GM23338 (cell line): ENCODE results near the gene NEK6. TPM values are rescaled to one million over a fixed set of nuclear protein-coding genes. Genes with fewer than 3 reads are reported as not detected.

ENCODE experiments used
- ATAC-seq: fragments of 200-7000 bp; cut with Tn5 transposase; 3 replicates; pipeline ENCODE4 v1.9.1; 2020
- DNase-seq: peaks from one replicate; pipeline ENCODE4 v3.0.0-alpha.2; 2015; ENCODE audit warnings: low spot score
- H2AFZ ChIP-seq: fragments of 200-600 bp; sonication (generic); 2 replicates; pipeline ENCODE4 v1.8.0; 2016; ENCODE audit warnings: antibody characterized with exemption, mild to moderate bottlenecking, moderate library complexity
- H3F3A ChIP-seq: fragments of 200-600 bp; sonication (generic); replicated peaks from 2 replicates; pipeline ENCODE4 v1.8.0; 2017; ENCODE audit warnings: antibody characterized with exemption, mixed run types, low read depth
- H3K27ac ChIP-seq: fragments of 200-600 bp; sonication (generic); 2 replicates; pipeline ENCODE4 v1.6.1; 2016; ENCODE audit warnings: low read depth
- H3K27me3 ChIP-seq: fragments of 200-600 bp; sonication (generic); 2 replicates; pipeline ENCODE4 v1.8.0; 2016; ENCODE audit warnings: mild to moderate bottlenecking, mixed run types, moderate library complexity; ENCODE audit not compliant: insufficient read depth
- H3K36me3 ChIP-seq: fragments of 200-600 bp; sonication (generic); 2 replicates; pipeline ENCODE4 v1.8.0; 2016; ENCODE audit warnings: mild to moderate bottlenecking; ENCODE audit not compliant: insufficient read depth
- H3K4me1 ChIP-seq: fragments of 200-600 bp; sonication (generic); 2 replicates; pipeline ENCODE4 v1.8.0; 2016; ENCODE audit warnings: mild to moderate bottlenecking, moderate library complexity; ENCODE audit not compliant: insufficient read depth
- H3K4me2 ChIP-seq: fragments of 200-600 bp; sonication (generic); 2 replicates; pipeline ENCODE4 v1.7.1; 2017; ENCODE audit warnings: mixed run types
- H3K4me3 ChIP-seq: fragments of 200-600 bp; sonication (generic); 2 replicates; pipeline ENCODE4 v1.6.1; 2016; ENCODE audit warnings: mixed run types
- H3K79me2 ChIP-seq: fragments of 200-600 bp; sonication (generic); replicated peaks from 2 replicates; pipeline ENCODE4 v1.8.0; 2017; ENCODE audit warnings: mild to moderate bottlenecking; ENCODE audit not compliant: insufficient read depth
- H3K9me2 ChIP-seq: fragments of 200-600 bp; sonication (generic); 2 replicates; pipeline ENCODE4 v1.8.0; 2017; ENCODE audit not compliant: insufficient read depth
- H4K20me1 ChIP-seq: fragments of 200-600 bp; sonication (generic); replicated peaks from 2 replicates; pipeline ENCODE4 v1.8.0; 2017; ENCODE audit warnings: mild to moderate bottlenecking; ENCODE audit not compliant: insufficient read depth
- H3K27ac Mint-ChIP-seq: 2 replicates; pipeline ENCODE4 v1.8.0; 2020; ENCODE audit warnings: inconsistent platforms, mild to moderate bottlenecking, moderate library complexity, mixed read lengths
- H3K27me3 Mint-ChIP-seq: 3 replicates; pipeline ENCODE4 v1.8.0; 2022; ENCODE audit warnings: low read depth, mild to moderate bottlenecking, moderate library complexity, mixed read lengths, inconsistent platforms; ENCODE audit not compliant: insufficient read depth, poor library complexity
- H3K36me3 Mint-ChIP-seq: 3 replicates; pipeline ENCODE4 v1.8.0; 2021; ENCODE audit warnings: low read depth, mild to moderate bottlenecking, inconsistent platforms, moderate library complexity, mixed read lengths
- H3K4me1 Mint-ChIP-seq: 3 replicates; pipeline ENCODE4 v1.8.0; 2020; ENCODE audit warnings: mild to moderate bottlenecking, inconsistent platforms, mixed read lengths
- H3K4me3 Mint-ChIP-seq: 3 replicates; pipeline ENCODE4 v1.8.0; 2021; ENCODE audit warnings: moderate library complexity, mild to moderate bottlenecking, inconsistent platforms, mixed read lengths
- H3K9me3 Mint-ChIP-seq: 3 replicates; pipeline ENCODE4 v1.8.0; 2020; ENCODE audit warnings: moderate library complexity, mild to moderate bottlenecking, inconsistent platforms, mixed read lengths
- CREB1 ChIP-seq: fragments of 250-450 bp; sonication (Bioruptor Pico); IDR thresholded peaks from 2 replicates; pipeline ENCODE4 v1.5.0; 2020; ENCODE audit warnings: low read depth, mild to moderate bottlenecking, moderate library complexity
- EZH2 ChIP-seq: fragments of 200-600 bp; sonication (generic); IDR thresholded peaks from one replicate; pipeline ENCODE4 v1.8.0; 2017; ENCODE audit warnings: antibody characterized with exemption, mild to moderate bottlenecking, low read depth; ENCODE audit not compliant: unreplicated experiment
- EZH2phosphoT487 ChIP-seq: fragments of 200-600 bp; sonication (generic); IDR thresholded peaks from one replicate; pipeline ENCODE4 v1.8.1; 2018; ENCODE audit warnings: antibody characterized with exemption; ENCODE audit not compliant: unreplicated experiment
- JUNB ChIP-seq: IDR thresholded peaks from one replicate; pipeline ENCODE4 v1.6.1; 2016; ENCODE audit warnings: antibody characterized with exemption; ENCODE audit not compliant: unreplicated experiment
- NANOG ChIP-seq: IDR thresholded peaks from 2 replicates; pipeline ENCODE4 v1.6.1; 2016; ENCODE audit warnings: antibody characterized with exemption, borderline replicate concordance
- POLR2AphosphoS5 ChIP-seq: IDR thresholded peaks from 2 replicates; pipeline ENCODE4 v1.6.1; 2016; ENCODE audit warnings: antibody characterized with exemption, low read depth
- STAT1 ChIP-seq: IDR thresholded peaks from one replicate; pipeline ENCODE4 v1.6.1; 2016; ENCODE audit warnings: antibody characterized with exemption; ENCODE audit not compliant: unreplicated experiment
- ZNF114 ChIP-seq: fragments of 250-450 bp; sonication (Bioruptor Pico); IDR thresholded peaks from 2 replicates; pipeline ENCODE4 v1.5.0; 2020; ENCODE audit warnings: mild to moderate bottlenecking, moderate library complexity
- ZNF331 ChIP-seq: fragments of 250-450 bp; sonication (Bioruptor Pico); IDR thresholded peaks from 2 replicates; pipeline ENCODE4 v1.5.0; 2020; ENCODE audit warnings: low read depth, mild to moderate bottlenecking, moderate library complexity
- polyA plus RNA-seq: library from polyadenylated mRNA; unstranded; fragments of >200 nt; fragmentation: Nextera tagmentation; extraction: Ambion mirVana; gene quantifications from 2 replicates; pipeline ENCODE4 v1.2.1, GENCODE V29; 2016
- total RNA-seq: library from RNA; depleted of rRNA; stranded (reverse); fragments of >200 nt; shearing (Covaris generic); gene quantifications from 2 replicates; pipeline ENCODE4 v1.2.3, GENCODE V29; 2014
- TF ChIP-seq, protein P1 (sequence below): IDR thresholded peaks from 2 replicates; pipeline ENCODE4 v1.6.1; 2016; ENCODE audit warnings: antibody characterized with exemption
- TF ChIP-seq, protein P2 (sequence below), 2 experiments: fragments of 200-600 bp in 1 of 2; sonication (generic) in 1 of 2; conservative IDR thresholded peaks; 2 replicates each; pipeline versions ENCODE4 v1.5.1 to v1.6.1; 2016 to 2017; ENCODE audit warnings: antibody characterized with exemption in 2 of 2, low read depth in 2 of 2, mild to moderate bottlenecking in 2 of 2, moderate library complexity in 1 of 2
- TF ChIP-seq, protein P3 (sequence below): fragments of 250-450 bp; sonication (Bioruptor Pico); IDR thresholded peaks from 2 replicates; pipeline ENCODE4 v1.5.0; 2020; ENCODE audit warnings: mild to moderate bottlenecking, moderate library complexity
- TF ChIP-seq, protein P4 (sequence below): IDR thresholded peaks from one replicate; pipeline ENCODE4 v1.6.1; 2018; ENCODE audit warnings: antibody characterized with exemption; ENCODE audit not compliant: unreplicated experiment

Gene NEK6
- total and polyA plus RNA-seq, 2 experiments from 2014 or later: 8.1 to 11.2 TPM

DNA sequence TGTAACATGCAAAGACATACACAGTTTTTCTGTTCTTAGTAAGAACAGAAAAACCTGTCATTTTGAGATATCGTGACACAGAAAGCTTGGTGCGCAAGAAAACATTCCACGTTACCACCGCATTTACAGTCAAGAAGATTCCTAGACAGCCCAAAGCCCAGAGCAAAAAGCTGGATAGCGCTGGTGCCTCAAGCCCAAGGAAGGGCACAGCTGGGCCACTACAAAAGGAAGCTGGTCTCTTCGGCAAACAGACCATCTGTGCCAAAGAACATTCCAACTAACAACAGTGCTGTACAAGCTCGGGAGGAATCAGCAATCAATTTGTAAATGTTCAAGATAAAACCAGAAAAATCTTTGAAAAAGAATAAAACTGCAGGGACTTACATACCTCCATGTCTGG, 126.5 kb downstream of the NEK6 start:
- H3K4me3 Mint-ChIP-seq: no peak overlapping the region
- Histone ChIP-seq H3K36me3 (no peaks in the 10 kb centered on the region; the same call in 1 of the 2 replicates), H3K9me2 (no peaks in the 10 kb centered on the region), H3K79me2 (peaks cover 82% of the 10 kb centered on the region), H3K4me2 (no peak overlapping the region), H3F3A (no peaks in the 10 kb centered on the region), H3K27ac (no peak overlapping the region), H3K4me3 (no peak overlapping the region), H4K20me1 (peaks cover 15% of the 10 kb centered on the region), H3K4me1 (no peaks in the 10 kb centered on the region), H2AFZ (no peak overlapping the region), H3K27me3 (no peaks in the 10 kb centered on the region)
- DNase-seq (no peak), ATAC-seq (no peak)
- H3K27me3 Mint-ChIP-seq: peaks cover 3% of the 10 kb centered on the region
- TF ChIP-seq ZNF331 (CRISPR knock-in tag) (no peak), EZH2phosphoT487 (no peak), CREB1 (CRISPR knock-in tag) (no peak), STAT1 (no peak), ZNF114 (CRISPR knock-in tag) (no peak), EZH2 (no peak), NANOG (no peak), JUNB (no peak), POLR2AphosphoS5 (no peak)
- TF ChIP-seq, protein P1, sequence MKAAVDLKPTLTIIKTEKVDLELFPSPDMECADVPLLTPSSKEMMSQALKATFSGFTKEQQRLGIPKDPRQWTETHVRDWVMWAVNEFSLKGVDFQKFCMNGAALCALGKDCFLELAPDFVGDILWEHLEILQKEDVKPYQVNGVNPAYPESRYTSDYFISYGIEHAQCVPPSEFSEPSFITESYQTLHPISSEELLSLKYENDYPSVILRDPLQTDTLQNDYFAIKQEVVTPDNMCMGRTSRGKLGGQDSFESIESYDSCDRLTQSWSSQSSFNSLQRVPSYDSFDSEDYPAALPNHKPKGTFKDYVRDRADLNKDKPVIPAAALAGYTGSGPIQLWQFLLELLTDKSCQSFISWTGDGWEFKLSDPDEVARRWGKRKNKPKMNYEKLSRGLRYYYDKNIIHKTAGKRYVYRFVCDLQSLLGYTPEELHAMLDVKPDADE: no peak
- TF ChIP-seq, protein P2, sequence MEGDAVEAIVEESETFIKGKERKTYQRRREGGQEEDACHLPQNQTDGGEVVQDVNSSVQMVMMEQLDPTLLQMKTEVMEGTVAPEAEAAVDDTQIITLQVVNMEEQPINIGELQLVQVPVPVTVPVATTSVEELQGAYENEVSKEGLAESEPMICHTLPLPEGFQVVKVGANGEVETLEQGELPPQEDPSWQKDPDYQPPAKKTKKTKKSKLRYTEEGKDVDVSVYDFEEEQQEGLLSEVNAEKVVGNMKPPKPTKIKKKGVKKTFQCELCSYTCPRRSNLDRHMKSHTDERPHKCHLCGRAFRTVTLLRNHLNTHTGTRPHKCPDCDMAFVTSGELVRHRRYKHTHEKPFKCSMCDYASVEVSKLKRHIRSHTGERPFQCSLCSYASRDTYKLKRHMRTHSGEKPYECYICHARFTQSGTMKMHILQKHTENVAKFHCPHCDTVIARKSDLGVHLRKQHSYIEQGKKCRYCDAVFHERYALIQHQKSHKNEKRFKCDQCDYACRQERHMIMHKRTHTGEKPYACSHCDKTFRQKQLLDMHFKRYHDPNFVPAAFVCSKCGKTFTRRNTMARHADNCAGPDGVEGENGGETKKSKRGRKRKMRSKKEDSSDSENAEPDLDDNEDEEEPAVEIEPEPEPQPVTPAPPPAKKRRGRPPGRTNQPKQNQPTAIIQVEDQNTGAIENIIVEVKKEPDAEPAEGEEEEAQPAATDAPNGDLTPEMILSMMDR (conservative IDR thresholded peaks at IDR 0.05; ENCODE audit: low read depth in 2 of 2): no peak
- TF ChIP-seq, protein P3, sequence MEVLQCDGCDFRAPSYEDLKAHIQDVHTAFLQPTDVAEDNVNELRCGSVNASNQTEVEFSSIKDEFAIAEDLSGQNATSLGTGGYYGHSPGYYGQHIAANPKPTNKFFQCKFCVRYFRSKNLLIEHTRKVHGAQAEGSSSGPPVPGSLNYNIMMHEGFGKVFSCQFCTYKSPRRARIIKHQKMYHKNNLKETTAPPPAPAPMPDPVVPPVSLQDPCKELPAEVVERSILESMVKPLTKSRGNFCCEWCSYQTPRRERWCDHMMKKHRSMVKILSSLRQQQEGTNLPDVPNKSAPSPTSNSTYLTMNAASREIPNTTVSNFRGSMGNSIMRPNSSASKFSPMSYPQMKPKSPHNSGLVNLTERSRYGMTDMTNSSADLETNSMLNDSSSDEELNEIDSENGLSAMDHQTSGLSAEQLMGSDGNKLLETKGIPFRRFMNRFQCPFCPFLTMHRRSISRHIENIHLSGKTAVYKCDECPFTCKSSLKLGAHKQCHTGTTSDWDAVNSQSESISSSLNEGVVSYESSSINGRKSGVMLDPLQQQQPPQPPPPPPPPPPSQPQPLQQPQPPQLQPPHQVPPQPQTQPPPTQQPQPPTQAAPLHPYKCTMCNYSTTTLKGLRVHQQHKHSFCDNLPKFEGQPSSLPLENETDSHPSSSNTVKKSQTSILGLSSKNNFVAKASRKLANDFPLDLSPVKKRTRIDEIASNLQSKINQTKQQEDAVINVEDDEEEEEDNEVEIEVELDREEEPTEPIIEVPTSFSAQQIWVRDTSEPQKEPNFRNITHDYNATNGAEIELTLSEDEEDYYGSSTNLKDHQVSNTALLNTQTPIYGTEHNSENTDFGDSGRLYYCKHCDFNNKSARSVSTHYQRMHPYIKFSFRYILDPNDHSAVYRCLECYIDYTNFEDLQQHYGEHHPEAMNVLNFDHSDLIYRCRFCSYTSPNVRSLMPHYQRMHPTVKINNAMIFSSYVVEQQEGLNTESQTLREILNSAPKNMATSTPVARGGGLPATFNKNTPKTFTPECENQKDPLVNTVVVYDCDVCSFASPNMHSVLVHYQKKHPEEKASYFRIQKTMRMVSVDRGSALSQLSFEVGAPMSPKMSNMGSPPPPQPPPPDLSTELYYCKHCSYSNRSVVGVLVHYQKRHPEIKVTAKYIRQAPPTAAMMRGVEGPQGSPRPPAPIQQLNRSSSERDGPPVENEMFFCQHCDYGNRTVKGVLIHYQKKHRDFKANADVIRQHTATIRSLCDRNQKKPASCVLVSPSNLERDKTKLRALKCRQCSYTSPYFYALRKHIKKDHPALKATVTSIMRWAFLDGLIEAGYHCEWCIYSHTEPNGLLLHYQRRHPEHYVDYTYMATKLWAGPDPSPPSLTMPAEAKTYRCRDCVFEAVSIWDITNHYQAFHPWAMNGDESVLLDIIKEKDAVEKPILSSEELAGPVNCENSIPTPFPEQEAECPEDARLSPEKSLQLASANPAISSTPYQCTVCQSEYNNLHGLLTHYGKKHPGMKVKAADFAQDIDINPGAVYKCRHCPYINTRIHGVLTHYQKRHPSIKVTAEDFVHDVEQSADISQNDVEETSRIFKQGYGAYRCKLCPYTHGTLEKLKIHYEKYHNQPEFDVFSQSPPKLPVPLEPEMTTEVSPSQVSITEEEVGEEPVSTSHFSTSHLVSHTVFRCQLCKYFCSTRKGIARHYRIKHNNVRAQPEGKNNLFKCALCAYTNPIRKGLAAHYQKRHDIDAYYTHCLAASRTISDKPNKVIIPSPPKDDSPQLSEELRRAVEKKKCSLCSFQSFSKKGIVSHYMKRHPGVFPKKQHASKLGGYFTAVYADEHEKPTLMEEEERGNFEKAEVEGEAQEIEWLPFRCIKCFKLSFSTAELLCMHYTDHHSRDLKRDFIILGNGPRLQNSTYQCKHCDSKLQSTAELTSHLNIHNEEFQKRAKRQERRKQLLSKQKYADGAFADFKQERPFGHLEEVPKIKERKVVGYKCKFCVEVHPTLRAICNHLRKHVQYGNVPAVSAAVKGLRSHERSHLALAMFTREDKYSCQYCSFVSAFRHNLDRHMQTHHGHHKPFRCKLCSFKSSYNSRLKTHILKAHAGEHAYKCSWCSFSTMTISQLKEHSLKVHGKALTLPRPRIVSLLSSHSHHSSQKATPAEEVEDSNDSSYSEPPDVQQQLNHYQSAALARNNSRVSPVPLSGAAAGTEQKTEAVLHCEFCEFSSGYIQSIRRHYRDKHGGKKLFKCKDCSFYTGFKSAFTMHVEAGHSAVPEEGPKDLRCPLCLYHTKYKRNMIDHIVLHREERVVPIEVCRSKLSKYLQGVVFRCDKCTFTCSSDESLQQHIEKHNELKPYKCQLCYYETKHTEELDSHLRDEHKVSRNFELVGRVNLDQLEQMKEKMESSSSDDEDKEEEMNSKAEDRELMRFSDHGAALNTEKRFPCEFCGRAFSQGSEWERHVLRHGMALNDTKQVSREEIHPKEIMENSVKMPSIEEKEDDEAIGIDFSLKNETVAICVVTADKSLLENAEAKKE: no peak
- TF ChIP-seq, protein P4, sequence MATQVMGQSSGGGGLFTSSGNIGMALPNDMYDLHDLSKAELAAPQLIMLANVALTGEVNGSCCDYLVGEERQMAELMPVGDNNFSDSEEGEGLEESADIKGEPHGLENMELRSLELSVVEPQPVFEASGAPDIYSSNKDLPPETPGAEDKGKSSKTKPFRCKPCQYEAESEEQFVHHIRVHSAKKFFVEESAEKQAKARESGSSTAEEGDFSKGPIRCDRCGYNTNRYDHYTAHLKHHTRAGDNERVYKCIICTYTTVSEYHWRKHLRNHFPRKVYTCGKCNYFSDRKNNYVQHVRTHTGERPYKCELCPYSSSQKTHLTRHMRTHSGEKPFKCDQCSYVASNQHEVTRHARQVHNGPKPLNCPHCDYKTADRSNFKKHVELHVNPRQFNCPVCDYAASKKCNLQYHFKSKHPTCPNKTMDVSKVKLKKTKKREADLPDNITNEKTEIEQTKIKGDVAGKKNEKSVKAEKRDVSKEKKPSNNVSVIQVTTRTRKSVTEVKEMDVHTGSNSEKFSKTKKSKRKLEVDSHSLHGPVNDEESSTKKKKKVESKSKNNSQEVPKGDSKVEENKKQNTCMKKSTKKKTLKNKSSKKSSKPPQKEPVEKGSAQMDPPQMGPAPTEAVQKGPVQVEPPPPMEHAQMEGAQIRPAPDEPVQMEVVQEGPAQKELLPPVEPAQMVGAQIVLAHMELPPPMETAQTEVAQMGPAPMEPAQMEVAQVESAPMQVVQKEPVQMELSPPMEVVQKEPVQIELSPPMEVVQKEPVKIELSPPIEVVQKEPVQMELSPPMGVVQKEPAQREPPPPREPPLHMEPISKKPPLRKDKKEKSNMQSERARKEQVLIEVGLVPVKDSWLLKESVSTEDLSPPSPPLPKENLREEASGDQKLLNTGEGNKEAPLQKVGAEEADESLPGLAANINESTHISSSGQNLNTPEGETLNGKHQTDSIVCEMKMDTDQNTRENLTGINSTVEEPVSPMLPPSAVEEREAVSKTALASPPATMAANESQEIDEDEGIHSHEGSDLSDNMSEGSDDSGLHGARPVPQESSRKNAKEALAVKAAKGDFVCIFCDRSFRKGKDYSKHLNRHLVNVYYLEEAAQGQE: no peak
- no peaks in the 10 kb centered on the region for H3K9me3 Mint-ChIP-seq
- H3K4me1 Mint-ChIP-seq: peaks cover 22% of the 10 kb centered on the region
- peaks cover 16% of the 10 kb centered on the region for H3K36me3 Mint-ChIP-seq
- no peak overlapping the region for H3K27ac Mint-ChIP-seq
